GM20000 (cell line): Measurements from ENCODE around the gene MATN1.

Experiments used
- DNase-seq: peaks from one replicate; pipeline ENCODE4 v3.0.0; 2012; ENCODE audit warnings: low spot score
- TF ChIP-seq, protein P1 (sequence below): IDR thresholded peaks from 2 replicates; pipeline ENCODE4 v1.5.1; 2012; ENCODE audit warnings: mild to moderate bottlenecking, control low read depth; ENCODE audit errors: extremely low read depth, missing control alignments

MATN1 gene

DNA sequence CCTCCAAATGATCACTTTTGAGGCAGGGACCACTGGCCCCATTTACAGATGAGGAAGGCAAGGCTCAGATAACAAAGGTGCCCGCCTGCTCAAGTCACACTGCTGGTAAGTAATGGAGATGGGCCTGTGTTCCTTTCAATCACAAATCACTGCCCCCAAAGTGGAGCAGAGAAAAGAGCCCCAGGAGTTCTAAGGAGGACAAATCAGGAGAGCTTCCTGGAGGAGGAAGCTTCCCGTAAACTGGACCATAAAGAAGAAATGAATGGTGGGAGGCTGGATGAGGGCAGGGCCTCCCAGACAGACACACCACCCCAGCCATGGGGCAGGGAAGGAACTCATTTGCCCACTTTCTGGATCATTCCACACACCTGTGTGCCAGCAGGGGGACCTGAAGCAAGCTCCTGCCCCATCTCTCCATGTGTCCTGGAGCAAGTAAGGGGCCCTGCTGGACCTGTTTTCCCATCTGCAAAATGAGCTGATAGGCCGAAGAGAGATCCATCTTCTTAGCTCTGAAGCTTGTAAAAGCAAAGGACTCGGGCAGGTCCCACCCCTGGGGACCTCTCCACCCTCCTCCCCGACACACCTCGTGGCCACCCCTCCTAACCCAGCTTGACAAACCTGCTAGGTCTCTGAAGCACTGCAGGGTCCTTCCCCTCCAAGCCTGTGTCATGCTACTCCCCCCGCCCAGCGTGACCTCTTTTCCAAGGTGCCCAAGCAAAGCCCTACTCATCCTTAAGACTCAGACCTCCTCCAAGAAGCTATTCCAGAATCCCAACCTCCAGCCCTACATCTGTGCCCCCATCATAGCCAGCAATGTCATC, 28.7 kb upstream of the MATN1 start:
- TF ChIP-seq, protein P1, sequence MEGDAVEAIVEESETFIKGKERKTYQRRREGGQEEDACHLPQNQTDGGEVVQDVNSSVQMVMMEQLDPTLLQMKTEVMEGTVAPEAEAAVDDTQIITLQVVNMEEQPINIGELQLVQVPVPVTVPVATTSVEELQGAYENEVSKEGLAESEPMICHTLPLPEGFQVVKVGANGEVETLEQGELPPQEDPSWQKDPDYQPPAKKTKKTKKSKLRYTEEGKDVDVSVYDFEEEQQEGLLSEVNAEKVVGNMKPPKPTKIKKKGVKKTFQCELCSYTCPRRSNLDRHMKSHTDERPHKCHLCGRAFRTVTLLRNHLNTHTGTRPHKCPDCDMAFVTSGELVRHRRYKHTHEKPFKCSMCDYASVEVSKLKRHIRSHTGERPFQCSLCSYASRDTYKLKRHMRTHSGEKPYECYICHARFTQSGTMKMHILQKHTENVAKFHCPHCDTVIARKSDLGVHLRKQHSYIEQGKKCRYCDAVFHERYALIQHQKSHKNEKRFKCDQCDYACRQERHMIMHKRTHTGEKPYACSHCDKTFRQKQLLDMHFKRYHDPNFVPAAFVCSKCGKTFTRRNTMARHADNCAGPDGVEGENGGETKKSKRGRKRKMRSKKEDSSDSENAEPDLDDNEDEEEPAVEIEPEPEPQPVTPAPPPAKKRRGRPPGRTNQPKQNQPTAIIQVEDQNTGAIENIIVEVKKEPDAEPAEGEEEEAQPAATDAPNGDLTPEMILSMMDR = no peak
- DNase-seq = no peak

DNA sequence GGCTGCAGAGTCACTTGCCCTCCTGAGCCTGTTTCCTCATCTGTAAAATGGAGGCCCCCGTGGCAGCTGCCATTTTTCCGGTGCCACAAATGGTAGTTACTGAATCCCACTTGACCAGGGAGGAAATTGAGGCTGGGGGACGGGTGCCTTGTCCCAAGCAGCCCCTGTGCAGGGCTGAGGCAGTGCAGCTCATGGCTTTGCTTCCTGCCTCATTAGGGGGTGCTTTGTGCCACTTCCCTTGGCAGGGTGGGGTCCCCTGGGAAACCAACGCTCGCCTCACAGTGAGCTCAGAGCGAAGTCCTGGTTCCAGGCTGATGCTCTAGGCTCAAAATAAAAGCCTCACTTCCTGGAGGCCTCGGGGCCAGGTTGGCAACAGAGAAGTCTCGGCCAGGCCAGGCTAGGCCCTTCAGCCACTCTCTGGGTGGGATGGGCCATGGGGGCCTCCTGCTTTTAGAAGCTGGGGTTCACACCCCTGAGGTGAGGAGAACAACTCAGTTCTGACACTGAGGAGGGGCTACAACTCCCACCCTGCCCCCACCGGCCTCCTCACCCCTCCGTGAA, 27.4 kb upstream of the MATN1 start:
- DNase-seq = no peak
- TF ChIP-seq, protein P1 = no peak

DNA sequence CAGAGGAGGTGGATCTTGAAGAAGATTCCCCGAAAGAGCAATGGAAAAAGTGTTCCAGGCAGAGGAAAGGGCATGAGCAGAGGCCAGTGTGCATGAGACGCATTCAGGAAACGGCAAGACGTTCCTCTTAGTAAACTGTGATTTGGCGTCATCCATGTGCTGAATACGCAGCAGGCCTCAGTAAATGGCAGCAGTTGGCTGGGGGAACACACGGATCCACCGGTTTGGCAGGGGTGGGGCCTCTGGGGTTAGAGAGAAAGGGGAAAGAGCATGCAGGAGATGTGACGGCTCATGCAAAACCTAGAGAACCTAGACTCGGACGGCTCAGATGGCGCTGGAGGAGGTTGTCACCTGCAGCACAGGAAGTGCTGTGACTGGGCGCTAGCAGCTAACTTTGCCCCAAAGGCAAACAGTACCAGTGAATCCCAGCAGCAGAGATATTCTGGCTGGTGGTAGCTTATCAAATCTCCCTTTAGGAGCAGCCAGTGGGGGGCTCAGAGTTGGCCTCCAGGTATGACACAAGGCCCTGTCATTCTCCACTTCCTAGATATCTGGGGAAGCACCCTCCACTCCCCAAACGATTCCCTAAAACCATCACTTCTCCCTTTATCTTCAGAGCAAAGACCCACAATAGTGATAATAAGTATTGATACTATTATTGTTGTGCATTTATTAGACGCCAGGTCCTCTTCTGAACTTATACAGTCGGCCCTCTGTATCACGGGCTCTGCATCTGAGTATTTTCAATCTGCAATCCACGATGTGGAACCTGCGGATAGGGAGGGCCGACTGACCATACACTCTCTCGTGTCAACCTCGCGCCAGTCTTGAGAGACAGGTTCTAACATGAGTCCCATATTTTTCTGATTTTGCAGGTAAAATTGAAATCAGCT, 26.6 kb upstream of the MATN1 start:
- TF ChIP-seq, protein P1 = no peak
- no peak for DNase-seq

DNA sequence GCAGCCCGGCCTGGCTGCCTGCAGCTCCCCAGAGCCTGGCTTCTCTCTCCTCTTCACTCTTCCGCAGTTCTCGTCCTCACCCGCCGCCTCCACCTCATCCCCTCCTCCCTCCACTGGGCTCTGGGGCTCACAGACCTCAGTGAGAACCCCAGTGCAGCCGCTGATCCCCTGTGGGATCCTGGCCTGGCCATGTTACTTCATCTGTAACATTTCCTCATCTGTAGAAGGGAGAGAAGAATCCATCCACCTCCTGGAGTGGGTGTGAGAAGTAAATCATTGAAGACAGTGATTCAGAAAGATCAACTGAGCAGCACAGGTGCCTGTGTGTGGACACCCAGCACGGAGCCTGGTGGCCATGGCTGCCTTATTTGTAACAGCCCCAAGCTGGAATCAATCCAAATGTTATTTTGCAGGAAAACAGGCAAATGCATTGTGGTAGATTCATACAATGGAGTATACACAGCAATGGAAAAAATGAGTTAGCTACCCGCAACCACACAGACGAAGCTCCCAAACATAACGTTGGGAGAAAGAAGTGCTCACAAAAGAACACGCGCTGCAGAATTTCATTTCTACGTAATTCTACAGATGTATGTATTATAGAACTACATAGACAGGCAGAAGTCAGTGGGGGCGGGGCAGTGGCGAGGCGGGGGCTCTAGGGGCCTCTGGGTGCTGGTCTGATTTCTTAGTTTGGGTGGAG, 25.5 kb upstream of the MATN1 start:
- DNase-seq = no peak
- TF ChIP-seq, protein P1 = no peak

DNA sequence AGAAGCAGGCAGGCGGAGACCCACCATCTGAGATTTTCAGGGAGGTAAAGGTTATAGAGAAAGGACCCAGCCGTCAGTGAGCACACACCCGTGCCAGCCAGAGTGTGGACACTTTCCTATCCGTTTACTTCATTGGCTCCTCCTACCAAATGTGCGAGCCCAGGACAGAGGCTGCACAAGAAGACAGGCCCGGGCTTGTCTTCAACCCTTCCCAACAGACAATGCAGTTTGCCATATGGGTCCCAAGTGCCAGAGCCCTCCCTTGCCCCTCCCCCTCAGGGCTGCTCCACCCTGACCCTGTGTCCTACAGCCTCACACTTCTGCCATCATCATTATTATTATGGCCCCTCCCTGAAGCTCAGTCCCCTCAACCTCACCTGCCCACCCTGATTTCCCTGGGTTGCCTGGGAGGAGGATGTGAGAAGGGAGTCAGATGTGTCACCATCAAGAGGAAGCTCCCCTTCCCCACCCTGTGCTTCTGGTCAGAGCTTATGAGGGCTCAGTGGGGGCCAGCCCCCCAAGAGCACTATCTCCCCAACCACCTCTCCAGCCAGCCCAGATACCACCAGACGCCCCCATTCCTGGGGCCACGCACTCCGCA, 24.8 kb upstream of the MATN1 start:
- TF ChIP-seq, protein P1 = no peak
- no peak for DNase-seq

DNA sequence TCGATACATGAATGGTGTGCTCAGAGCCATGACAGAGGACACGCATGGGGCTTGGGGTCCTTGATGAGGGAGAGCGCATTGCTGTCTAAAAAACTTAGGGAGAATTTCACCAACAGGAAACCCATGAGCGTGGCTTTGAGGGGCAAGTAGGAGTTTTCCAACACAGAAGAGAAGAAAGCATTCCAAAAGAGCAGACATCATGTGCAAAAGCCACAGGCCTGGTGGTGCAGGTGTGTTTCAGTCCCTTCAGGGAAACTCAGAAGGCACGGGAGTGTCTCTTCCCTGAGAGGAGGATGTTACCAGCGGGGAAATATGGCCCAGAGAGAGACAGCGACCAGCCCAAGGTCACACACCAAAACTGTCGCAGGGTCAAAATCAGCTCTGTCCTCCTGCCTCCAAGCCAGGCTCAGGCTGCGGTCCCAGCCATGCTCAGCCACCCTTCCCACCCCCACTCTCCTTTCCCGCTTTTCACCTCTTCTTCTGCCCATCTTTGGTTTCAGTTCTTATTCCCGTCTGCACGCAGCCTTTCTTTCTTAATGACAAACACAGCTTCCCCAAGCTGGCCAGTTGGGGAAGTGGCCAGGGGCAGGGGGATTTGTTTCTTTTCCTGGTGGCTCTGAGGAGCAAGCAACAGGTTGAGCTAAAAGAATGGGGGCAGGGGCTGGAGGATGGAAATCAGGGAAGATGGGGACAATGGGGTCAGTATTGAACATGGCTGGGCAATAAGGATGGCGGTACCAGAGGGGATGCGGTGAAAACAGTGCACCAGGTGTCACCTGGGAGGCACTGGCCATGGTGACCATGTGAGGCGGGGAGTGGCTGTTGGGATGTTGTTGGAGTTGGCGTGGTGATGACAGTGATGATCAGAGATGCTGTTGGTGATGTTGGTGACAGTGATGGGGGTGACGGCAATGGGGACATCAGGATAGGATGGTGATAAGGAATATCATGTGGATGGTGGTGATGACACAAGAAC, 23.9 kb upstream of the MATN1 start:
- TF ChIP-seq, protein P1 = no peak
- DNase-seq = no peak
